Mesodermal cell (in vitro differentiated cells): ENCODE measurements around the gene NFIX.

Experiments used
- H3K27ac ChIP-seq: 2 replicates; pipeline ENCODE4 v1.7.0; 2013; ENCODE audit warnings: mild to moderate bottlenecking, low read depth, low read length, moderate library complexity; ENCODE audit not compliant: severe bottlenecking
- H3K36me3 ChIP-seq: 2 replicates; pipeline ENCODE4 v1.7.1; 2013; ENCODE audit warnings: mild to moderate bottlenecking, low read length, moderate library complexity; ENCODE audit not compliant: control insufficient read depth, insufficient read depth
- H3K4me1 ChIP-seq: one replicate; pipeline ENCODE4 v1.7.1; 2013; ENCODE audit warnings: mild to moderate bottlenecking, low read length; ENCODE audit not compliant: insufficient read depth, control insufficient read depth, poor library complexity, severe bottlenecking
- H3K4me3 ChIP-seq: 2 replicates; pipeline ENCODE4 v1.7.0; 2013; ENCODE audit warnings: low read length, control low read depth, mild to moderate bottlenecking; ENCODE audit not compliant: insufficient read depth, poor library complexity, severe bottlenecking; ENCODE audit errors: extremely low read depth
- H3K9me3 ChIP-seq: 2 replicates; pipeline ENCODE4 v1.7.1; 2013; ENCODE audit warnings: mild to moderate bottlenecking, low read length, moderate library complexity; ENCODE audit not compliant: control insufficient read depth
- WGBS, 2 experiments: methylation state at CpG; one replicate each; pipeline ENCODE4 v1.1.5; 2013; ENCODE audit warnings: missing lambda C conversion rate in 2 of 2; ENCODE audit not compliant: insufficient coverage in 2 of 2; 5-methylcytosine and 5-hydroxymethylcytosine counted together

NFIX gene

GRCh38 chr19:13016628-13017305, 21.5 kb downstream of the NFIX start:
- Histone ChIP-seq H3K9me3 (peaks cover 3% of the 10 kb centered on the region), H3K27ac (no peak overlapping the region), H3K4me3 (no peak overlapping the region), H3K36me3 (no peaks in the 10 kb centered on the region), H3K4me1 (peaks cover 21% of the 10 kb centered on the region)
- WGBS, 2 experiments, result 2 to 4% methylated on average over 15 to 20 of the region's 22 CpGs

GRCh38 chr19:13017306-13018034, 22.2 kb downstream of the NFIX start:
- 5 to 11% methylated on average over 9 to 11 of the region's 14 CpGs for WGBS, 2 experiments
- no peak overlapping the region for H3K27ac ChIP-seq
- peaks cover 20% of the 10 kb centered on the region for H3K4me1 ChIP-seq
- H3K4me3 ChIP-seq, result no peak overlapping the region
- no peaks in the 10 kb centered on the region for H3K9me3 ChIP-seq
- H3K36me3 ChIP-seq, result no peaks in the 10 kb centered on the region

- H3K27ac ChIP-seq, result no peak overlapping the region
- H3K4me1 ChIP-seq, result peaks cover 12% of the 10 kb centered on the region
- WGBS, 2 experiments, result 15 to 20% methylated on average over 14 of the region's 21 CpGs
- no peaks in the 10 kb centered on the region for H3K9me3 ChIP-seq
- no peaks in the 10 kb centered on the region for H3K36me3 ChIP-seq
- no peak overlapping the region for H3K4me3 ChIP-seq
Measured at GRCh38 chr19:13018035-13018914, 23.0 kb downstream of the NFIX start.

- no peak overlapping the region for H3K4me3 ChIP-seq
- H3K4me1 ChIP-seq, result peaks cover 11% of the 10 kb centered on the region
- H3K9me3 ChIP-seq, result no peaks in the 10 kb centered on the region
- no peaks in the 10 kb centered on the region for H3K36me3 ChIP-seq
- 37 to 38% methylated on average over 2 of the region's 4 CpGs for WGBS, 2 experiments
- H3K27ac ChIP-seq, result no peak overlapping the region
Measured at GRCh38 chr19:13019332-13019731, 24.1 kb downstream of the NFIX start.

GRCh38 chr19:13020002-13020414, 24.7 kb downstream of the NFIX start:
- 0 to 5% methylated on average over 2 to 3 of the region's 7 CpGs for WGBS, 2 experiments
- H3K4me1 ChIP-seq, result peaks cover 13% of the 10 kb centered on the region

GRCh38 chr19:13022111-13022858, 27.0 kb downstream of the NFIX start:
- 25 to 31% methylated on average over 14 of the region's 22 CpGs for WGBS, 2 experiments
- Histone ChIP-seq H3K4me1 (peaks cover 10% of the 10 kb centered on the region), H3K9me3 (no peaks in the 10 kb centered on the region), H3K27ac (no peak overlapping the region), H3K4me3 (no peak overlapping the region), H3K36me3 (no peaks in the 10 kb centered on the region)

More at GRCh38 chr19:13020002-13020414, 24.7 kb downstream of the NFIX start:
- Histone ChIP-seq H3K27ac (no peak overlapping the region), H3K9me3 (no peaks in the 10 kb centered on the region), H3K36me3 (no peaks in the 10 kb centered on the region), H3K4me3 (no peak overlapping the region)

GRCh38 chr19:13022859-13023636, 27.8 kb downstream of the NFIX start:
- Histone ChIP-seq H3K4me3 (no peak overlapping the region), H3K4me1 (peaks cover 10% of the 10 kb centered on the region), H3K9me3 (no peaks in the 10 kb centered on the region), H3K36me3 (no peaks in the 10 kb centered on the region), H3K27ac (no peak overlapping the region)
- WGBS, 2 experiments, result 1 to 2% methylated on average over 15 to 19 of the region's 30 CpGs

- WGBS, 2 experiments, result no CpG with 5 or more reads among the region's 8 CpGs
- H3K36me3 ChIP-seq, result no peaks in the 10 kb centered on the region
- no peak overlapping the region for H3K4me3 ChIP-seq
- peaks cover 10% of the 10 kb centered on the region for H3K4me1 ChIP-seq
- H3K9me3 ChIP-seq, result no peaks in the 10 kb centered on the region
- no peak overlapping the region for H3K27ac ChIP-seq
Measured at GRCh38 chr19:13023656-13024055, 28.4 kb downstream of the NFIX start.

- Histone ChIP-seq H3K9me3 (no peaks in the 10 kb centered on the region), H3K36me3 (no peaks in the 10 kb centered on the region), H3K27ac (no peak overlapping the region), H3K4me3 (no peak overlapping the region), H3K4me1 (peaks cover 10% of the 10 kb centered on the region)
- WGBS, 2 experiments, result 2 to 3% methylated on average over 26 to 34 of the region's 37 CpGs
Measured at GRCh38 chr19:13024126-13024950, 29.1 kb downstream of the NFIX start.
